H1 (cell line): ENCODE results near the gene CD7. TPM values are rescaled to one million over a fixed set of nuclear protein-coding genes. Genes with fewer than 3 reads are reported as not detected.

Source experiments
- CTCF ChIA-PET: fragments of 300-600 bp; sonication (Branson Sonifier 250); formaldehyde crosslinking; loops from one replicate; lab custom pipeline; 2021; ENCODE audit not compliant: partially characterized antibody; lab: Charles Lee
- POLR2A ChIA-PET: fragments of 300-600 bp; sonication (Branson Sonifier 250); formaldehyde crosslinking; loops from one replicate; lab custom pipeline; 2021; ENCODE audit warnings: inconsistent platforms; ENCODE audit not compliant: partially characterized antibody; lab: Charles Lee
- DNase-seq, 2 experiments: peaks; one replicate each; pipeline versions ENCODE4 v3.0.0 to v3.0.0-alpha.2; 2010 to 2022; ENCODE audit warnings: low spot score in 2 of 2, low read depth in 1 of 2, mixed read lengths in 1 of 2
- FAIRE-seq: peaks from 2 replicates; lab custom pipeline; 2011; peaks lifted over from hg19 to GRCh38; lab: Jason Lieb, UNC
- H2AFZ ChIP-seq: 2 replicates; pipeline ENCODE4 v1.8.1; 2012; ENCODE audit warnings: low read length, inconsistent platforms
- H2AK5ac ChIP-seq: 2 replicates; pipeline ENCODE4 v1.6.1; 2013; ENCODE audit warnings: low read depth, low read length
- H2BK120ac ChIP-seq: replicated peaks from 2 replicates; pipeline ENCODE3; 2013; ENCODE audit warnings: low read depth, low read length, inconsistent platforms
- H2BK12ac ChIP-seq: 2 replicates; pipeline ENCODE4 v1.6.1; 2013; ENCODE audit warnings: low read depth, low read length
- H2BK15ac ChIP-seq: 2 replicates; pipeline ENCODE4 v1.6.1; 2013; ENCODE audit warnings: low read length
- H2BK20ac ChIP-seq: 2 replicates; pipeline ENCODE4 v1.6.1; 2013; ENCODE audit warnings: low read length
- H2BK5ac ChIP-seq: 2 replicates; pipeline ENCODE4 v1.6.1; 2013; ENCODE audit warnings: low read depth, low read length
- H3K14ac ChIP-seq: 2 replicates; pipeline ENCODE4 v1.6.1; 2013; ENCODE audit warnings: inconsistent platforms; ENCODE audit not compliant: insufficient read length
- H3K18ac ChIP-seq: 2 replicates; pipeline ENCODE4 v1.6.1; 2013; ENCODE audit warnings: low read length; ENCODE audit errors: extremely low read depth
- H3K23ac ChIP-seq: 2 replicates; pipeline ENCODE4 v1.6.1; 2013; ENCODE audit warnings: inconsistent platforms; ENCODE audit not compliant: insufficient read length
- H3K23me2 ChIP-seq: 2 replicates; pipeline ENCODE4 v1.6.1; 2013; ENCODE audit warnings: low read depth, low read length
- H3K27ac ChIP-seq: 2 replicates; pipeline ENCODE4 v1.6.1; 2011; ENCODE audit warnings: low read depth, low read length, inconsistent platforms
- H3K27me3 ChIP-seq, 4 experiments: replicated peaks in 1 of 4; 1 replicate in 1 of 4; 2 replicates in 3 of 4; pipeline versions ENCODE4 v1.6.1 to v1.8.1; 2011 to 2013; ENCODE audit warnings: low read length in 3 of 4, mild to moderate bottlenecking in 3 of 4, inconsistent platforms in 2 of 4, mixed read lengths in 2 of 4, moderate library complexity in 1 of 4; ENCODE audit not compliant: control insufficient read depth in 3 of 4, insufficient read depth in 3 of 4; ENCODE audit errors: extremely low read depth in 1 of 4
- H3K36me3 ChIP-seq, 4 experiments: 2 replicates each; pipeline versions ENCODE4 v1.6.1 to v1.8.1; 2011 to 2013; ENCODE audit warnings: mild to moderate bottlenecking in 4 of 4, low read length in 3 of 4, moderate library complexity in 2 of 4, control low read depth in 1 of 4, inconsistent platforms in 1 of 4; ENCODE audit not compliant: insufficient read depth in 4 of 4, control insufficient read depth in 2 of 4
- H3K4ac ChIP-seq: replicated peaks from 2 replicates; pipeline ENCODE3; 2013; ENCODE audit warnings: low read length, low read depth, mixed read lengths, inconsistent platforms; ENCODE audit not compliant: insufficient read length
- H3K4me1 ChIP-seq, 4 experiments: replicated peaks in 1 of 4; 1 replicate in 1 of 4; 2 replicates in 3 of 4; pipeline versions ENCODE4 v1.6.1 to v1.8.1; 2011 to 2013; ENCODE audit warnings: low read length in 3 of 4, inconsistent platforms in 2 of 4, mixed read lengths in 1 of 4; ENCODE audit not compliant: insufficient read depth in 4 of 4, control insufficient read depth in 3 of 4
- H3K4me2 ChIP-seq, 2 experiments: 2 replicates each; pipeline versions ENCODE4 v1.6.1 to v1.8.1; 2011 to 2013; ENCODE audit warnings: low read depth in 2 of 2, low read length in 2 of 2, control low read depth in 1 of 2, inconsistent platforms in 1 of 2, mild to moderate bottlenecking in 1 of 2; ENCODE audit not compliant: insufficient read depth in 1 of 2
- H3K4me3 ChIP-seq, 4 experiments: fragments of 200-600, 300-600 bp in 1 of 4; sonication (generic), shearing (Covaris generic), sonication (Bioruptor Twin) in 1 of 4; 2 replicates each; pipeline versions ENCODE4 v1.5.1 to v1.8.1; 2011 to 2016; ENCODE audit warnings: low read length in 4 of 4, low read depth in 3 of 4, control low read depth in 2 of 4, inconsistent platforms in 2 of 4, mild to moderate bottlenecking in 2 of 4, mixed read lengths in 1 of 4, moderate library complexity in 1 of 4; ENCODE audit not compliant: insufficient read depth in 2 of 4; ENCODE audit errors: extremely low read depth in 1 of 4
- H3K56ac ChIP-seq: replicated peaks from 2 replicates; pipeline ENCODE3; 2013; ENCODE audit warnings: low read depth, mild to moderate bottlenecking, mixed read lengths, low read length, inconsistent platforms; ENCODE audit not compliant: insufficient read length
- H3K79me1 ChIP-seq: 2 replicates; pipeline ENCODE4 v1.6.1; 2013; ENCODE audit warnings: low read depth, low read length, control low read depth
- H3K79me2 ChIP-seq, 2 experiments: 2 replicates each; pipeline versions ENCODE4 v1.6.1 to v1.8.1; 2012 to 2013; ENCODE audit warnings: low read length in 2 of 2, mild to moderate bottlenecking in 2 of 2, inconsistent platforms in 1 of 2; ENCODE audit not compliant: insufficient read depth in 2 of 2, control insufficient read depth in 1 of 2
- H3K9ac ChIP-seq, 4 experiments: replicated peaks in 1 of 4; 1 replicate in 1 of 4; 2 replicates in 3 of 4; pipeline versions ENCODE4 v1.6.1 to v1.8.1; 2011 to 2013; ENCODE audit warnings: low read depth in 3 of 4, low read length in 3 of 4, control low read depth in 2 of 4, mild to moderate bottlenecking in 2 of 4, moderate library complexity in 2 of 4, inconsistent platforms in 1 of 4; ENCODE audit errors: extremely low read depth in 1 of 4
- H3K9me3 ChIP-seq, 2 experiments: 2 replicates each; pipeline versions ENCODE4 v1.6.1 to v1.8.1; 2012 to 2013; ENCODE audit warnings: mild to moderate bottlenecking in 2 of 2, moderate library complexity in 2 of 2, control low read depth in 1 of 2, inconsistent platforms in 1 of 2, low read depth in 1 of 2, low read length in 1 of 2, mixed read lengths in 1 of 2; ENCODE audit not compliant: insufficient read depth in 2 of 2
- H4K20me1 ChIP-seq, 2 experiments: replicated peaks in 1 of 2; 2 replicates each; pipeline versions ENCODE3 to v1.8.1; 2011 to 2013; ENCODE audit warnings: inconsistent platforms in 2 of 2, low read length in 2 of 2, mild to moderate bottlenecking in 1 of 2; ENCODE audit not compliant: insufficient read depth in 2 of 2, control insufficient read depth in 1 of 2
- H4K5ac ChIP-seq: 2 replicates; pipeline ENCODE4 v1.6.1; 2013; ENCODE audit warnings: low read length, low read depth, mixed read lengths, inconsistent platforms; ENCODE audit not compliant: insufficient read length
- H4K8ac ChIP-seq: 2 replicates; pipeline ENCODE4 v1.8.0; 2013; ENCODE audit warnings: mild to moderate bottlenecking, moderate library complexity, low read length, inconsistent platforms; ENCODE audit not compliant: insufficient read depth; ENCODE audit errors: extremely low read depth
- H4K91ac ChIP-seq: replicated peaks from 2 replicates; pipeline ENCODE3; 2013; ENCODE audit warnings: low read length, mixed read lengths, inconsistent platforms; ENCODE audit not compliant: insufficient read length
- SIRT6 ChIP-seq: IDR thresholded peaks from one replicate; pipeline ENCODE4 v1.7.1; 2012; ENCODE audit warnings: low read length, inconsistent platforms
- SP4 ChIP-seq: IDR thresholded peaks from 2 replicates; pipeline ENCODE4 v1.6.1; 2012; ENCODE audit warnings: low read length, inconsistent platforms
- SUZ12 ChIP-seq: fragments of 200-600 bp; sonication (generic); IDR thresholded peaks from 2 replicates; pipeline ENCODE4 v1.6.1; 2012; ENCODE audit warnings: mild to moderate bottlenecking, inconsistent platforms, low read length, moderate library complexity, mixed read lengths
- ZNF274 ChIP-seq: IDR thresholded peaks from 2 replicates; pipeline ENCODE4 v1.7.0; 2012; ENCODE audit warnings: low read length, borderline replicate concordance; ENCODE audit errors: extremely low read depth
- WGBS, 2 experiments: shearing (Covaris generic) in 1 of 2; methylation state at CpG; one replicate each; pipeline versions ENCODE4 v1.1.6 to v1.1.7; 2013 to 2015; ENCODE audit warnings: low lambda C conversion rate in 2 of 2, mixed read lengths in 2 of 2, inconsistent platforms in 1 of 2, low coverage in 1 of 2, missing lambda C conversion rate in 1 of 2; ENCODE audit not compliant: insufficient replicate concordance in 2 of 2, insufficient coverage in 1 of 2, insufficient read length in 1 of 2; ENCODE audit errors: extremely low coverage in 1 of 2, missing lambda C conversion rate in 1 of 2; 5-methylcytosine and 5-hydroxymethylcytosine counted together
- polyA plus RNA-seq, 7 experiments: library from polyadenylated mRNA; depleted of rRNA in 3 of 7; stranded (reverse) in 5 of 7; unstranded in 2 of 7; fragments of >200 nt in 5 of 7; fragments of 200-250 nt in 2 of 7; gene quantifications; 1 replicate in 5 of 7; 2 replicates in 1 of 7; 4 replicates in 1 of 7; pipeline versions ENCODE4 v1.2.1 to v1.2.3, GENCODE V29; 2011 to 2013; ENCODE audit warnings: missing spikeins in 2 of 7, mixed read lengths in 2 of 7
- total RNA-seq: library from RNA; stranded (reverse); fragmentation: NEBNext Ultra II Directional; extraction: Animal tissue kit (Norgen Biotek cat#: 25700); gene quantifications from 2 replicates; pipeline ENCODE4 v1.2.1, GENCODE V29; 2021
- TF ChIP-seq, protein P1 (sequence below): IDR thresholded peaks from 2 replicates; pipeline ENCODE4 v1.6.1; 2012; ENCODE audit warnings: inconsistent platforms

CD7 gene
- total and polyA plus RNA-seq, 2 of the 8 experiments (the other 6 are each of a cell fraction or from before 2014, with no cell fraction given): 0.83 to 0.86 TPM

GRCh38 chr17:82282239-82283207 is 34.9 kb downstream of the CD7 start:
- H3K27ac ChIP-seq: no peak overlapping the region
- no peak overlapping the region; the same call in 1 of the 2 replicates for H2BK5ac ChIP-seq
- peaks cover 0 to 10% (median 5%) of the 10 kb centered on the region in 4 experiments; a peak in 5 of 7 replicates for H3K4me1 ChIP-seq
- H3K9me3 ChIP-seq: 0 out of 4 replicates have a peak, but pooled peaks cover 0 to 1% of the 10 kb centered on the region in 2 experiments
- H3K4me2 ChIP-seq: no peak overlapping the region
- H3K23me2 ChIP-seq: no peaks in the 10 kb centered on the region
- H4K20me1 ChIP-seq: peaks cover 0 to 9% of the 10 kb centered on the region in 2 experiments
- no peak overlapping the region for H4K5ac ChIP-seq
- H3K18ac ChIP-seq: no peak overlapping the region
- no peak overlapping the region for H3K4ac ChIP-seq
- no peaks in the 10 kb centered on the region for H3K79me2 ChIP-seq
- peak overlapping the region; percentile 3; the same call in 1 of the 2 replicates for H4K8ac ChIP-seq
- DNase-seq (no peak), FAIRE-seq (no peak)
- no peak overlapping the region for H2BK120ac ChIP-seq
- no peak overlapping the region for H2AK5ac ChIP-seq
- no peaks in the 10 kb centered on the region; the same call in 1 of the 2 replicates for H3K79me1 ChIP-seq
- WGBS, 2 experiments: 92% methylated on average over 25 of the region's 25 CpGs; no CpG with 5 or more reads in 1 of the 2 experiments
- H2BK12ac ChIP-seq: no peak overlapping the region
- no peak overlapping the region for H3K56ac ChIP-seq
- ChIA-PET CTCF (interaction anchor here (1.4 kb wide), 1 partner anchor 8 kb away, joined by 4 read pairs; no protein-coding TSS in a partner anchor), POLR2A (interaction anchor here (0.9 to 5.2 kb wide), 5 partner anchors 9 to 43 kb away, joined by 3 to 39 read pairs (median 6); partner anchors contain the start of gene CSNK1D)
- no peak overlapping the region for H3K14ac ChIP-seq
- no peak overlapping the region for H2BK20ac ChIP-seq
- no peaks in the 10 kb centered on the region; a peak in 1 of 8 replicates for H3K36me3 ChIP-seq
- no peak overlapping the region for H3K4me3 ChIP-seq
- H2AFZ ChIP-seq: no peak overlapping the region
- no peak overlapping the region for H3K9ac ChIP-seq
- peak overlapping the region; percentile 61; the same call in 1 of the 2 replicates for H2BK15ac ChIP-seq
- no peaks in the 10 kb centered on the region; a peak in 1 of 7 replicates for H3K27me3 ChIP-seq
- H4K91ac ChIP-seq: no peak overlapping the region
- H3K23ac ChIP-seq: no peak overlapping the region
- TF ChIP-seq SUZ12 (no peak), SIRT6 (no peak), ZNF274 (no peak), SP4 (no peak)
- TF ChIP-seq, protein P1, sequence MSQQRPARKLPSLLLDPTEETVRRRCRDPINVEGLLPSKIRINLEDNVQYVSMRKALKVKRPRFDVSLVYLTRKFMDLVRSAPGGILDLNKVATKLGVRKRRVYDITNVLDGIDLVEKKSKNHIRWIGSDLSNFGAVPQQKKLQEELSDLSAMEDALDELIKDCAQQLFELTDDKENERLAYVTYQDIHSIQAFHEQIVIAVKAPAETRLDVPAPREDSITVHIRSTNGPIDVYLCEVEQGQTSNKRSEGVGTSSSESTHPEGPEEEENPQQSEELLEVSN: no peak
